Panc1 (cell line): ENCODE data around the gene SAMD11. TPM values are rescaled to one million over a fixed set of nuclear protein-coding genes. Genes with fewer than 3 reads are reported as not detected.
A peak's percentile ranks its signal among the peaks of the same experiment; 100 is the strongest.

Source experiments
- ATAC-seq: fragments of 200-7000 bp; cut with Tn5 transposase; 2 replicates; pipeline ENCODE4 v1.9.1; 2020; ENCODE audit warnings: mild to moderate bottlenecking, moderate library complexity
- BruUV-seq: library from RNA; stranded (reverse); fragments of 400-500 nt; replicated peaks from 2 replicates; lab custom pipeline; 2021; lab: Mats Ljungman, UMichigan
- CTCF ChIA-PET: fragments of 300-600 bp; sonication (Branson Sonifier 250); formaldehyde crosslinking; loops from one replicate; lab custom pipeline; 2022; ENCODE audit warnings: antibody characterized with exemption; lab: Charles Lee
- POLR2A ChIA-PET: fragments of 300-600 bp; sonication (Branson Sonifier 250); formaldehyde crosslinking; loops from one replicate; lab custom pipeline; 2022; ENCODE audit warnings: antibody characterized with exemption; lab: Charles Lee
- DNase-seq: peaks from one replicate; pipeline ENCODE4 v3.0.0-alpha.2; 2010; ENCODE audit warnings: low read depth, low spot score
- H3K27ac ChIP-seq: 2 replicates; pipeline ENCODE4 v1.5.1; 2011; ENCODE audit warnings: mild to moderate bottlenecking, low read length, inconsistent platforms
- H3K27me3 ChIP-seq: fragments of 200-500 bp; sonication (Bioruptor generic); 2 replicates; pipeline ENCODE4 v1.6.0; 2014; ENCODE audit warnings: low read length, inconsistent platforms; ENCODE audit not compliant: control insufficient read depth, insufficient read depth
- H3K36me3 ChIP-seq: fragments of 200-500 bp; sonication (Bioruptor generic); 2 replicates; pipeline ENCODE4 v1.5.1; 2014; ENCODE audit warnings: inconsistent platforms, mild to moderate bottlenecking, low read length, moderate library complexity; ENCODE audit not compliant: control insufficient read depth, insufficient read depth
- H3K4me1 ChIP-seq: 2 replicates; pipeline ENCODE4 v1.5.1; 2011; ENCODE audit warnings: inconsistent platforms, mild to moderate bottlenecking, low read length, moderate library complexity; ENCODE audit not compliant: control insufficient read depth, insufficient read depth
- H3K4me3 ChIP-seq, 2 experiments: 2 replicates each; pipeline ENCODE4 v1.5.1; 2011 to 2012; ENCODE audit warnings: low read depth in 2 of 2, low read length in 2 of 2, mild to moderate bottlenecking in 2 of 2, inconsistent platforms in 1 of 2, moderate library complexity in 1 of 2
- H3K9me3 ChIP-seq: fragments of 200-500 bp; sonication (Bioruptor generic); 2 replicates; pipeline ENCODE4 v1.5.1; 2014; ENCODE audit warnings: low read depth, mild to moderate bottlenecking, inconsistent platforms, low read length, moderate library complexity; ENCODE audit not compliant: control insufficient read depth, insufficient read depth
- CTCF ChIP-seq: fragments of 450-650 bp; IDR thresholded peaks from 2 replicates; pipeline ENCODE4 v1.5.1; 2017; ENCODE audit warnings: mild to moderate bottlenecking
- POLR2AphosphoS5 ChIP-seq: IDR thresholded peaks from 2 replicates; pipeline ENCODE4 v1.6.1; 2012; ENCODE audit warnings: mild to moderate bottlenecking, low read depth, low read length, moderate library complexity
- REST ChIP-seq, 2 experiments: IDR thresholded peaks; 2 replicates each; pipeline ENCODE4 v1.6.1; 2011 to 2012; ENCODE audit warnings: low read depth in 2 of 2, control low read depth in 1 of 2, low read length in 1 of 2, mild to moderate bottlenecking in 1 of 2, moderate library complexity in 1 of 2; ENCODE audit not compliant: insufficient read depth in 1 of 2
- SIN3A ChIP-seq: IDR thresholded peaks from 2 replicates; pipeline ENCODE4 v1.6.1; 2012; ENCODE audit warnings: low read depth, mild to moderate bottlenecking, low read length, moderate library complexity, borderline replicate concordance; ENCODE audit not compliant: insufficient read depth
- TCF7L2 ChIP-seq: IDR thresholded peaks from 2 replicates; pipeline ENCODE4 v1.6.1; 2011; ENCODE audit warnings: mild to moderate bottlenecking, low read depth, low read length, inconsistent platforms
- in situ Hi-C: cut with HindIII; loops from 2 replicates; pipeline ENCODE4 v1.10.0; 2016; ENCODE audit warnings: low sequenced_read_pairs, low pct_unique_long_range_greater_than_20kb
- intact Hi-C: fragments of 100-400 bp; cut with micrococcal nuclease; formaldehyde crosslinking; loops from one replicate; pipeline ENCODE4 v1.10.0; 2022; ENCODE audit not compliant: unreplicated experiment
- total RNA-seq: library from RNA; stranded (reverse); gene quantifications from one replicate; pipeline ENCODE4 v1.2.1, GENCODE V29; 2021; ENCODE audit not compliant: unreplicated experiment

SAMD11 gene
- total RNA-seq, 1 experiment from 2014 or later = 51.8 TPM

- ATAC-seq (peak; percentile 68), DNase-seq (no peak)
- TSS peak; percentile 54 for BruUV-seq
- no peaks in the 10 kb centered on the region for H3K27me3 ChIP-seq
- no peaks in the 10 kb centered on the region for H3K9me3 ChIP-seq
- no peak overlapping the region for H3K4me3 ChIP-seq
- CTCF ChIA-PET = interaction anchor here (1.0 kb wide), 1 partner anchor 31 kb away, joined by 6 read pairs; no protein-coding TSS in a partner anchor
- peak overlapping the region; percentile 69 for H3K27ac ChIP-seq
- in situ Hi-C loops (no loop called here), intact Hi-C loops (loop anchor here (5.0 kb wide), 1 partner anchor 35 kb away; no protein-coding TSS in a partner anchor)
- POLR2A ChIA-PET = interaction anchor here (0.5 kb wide), 1 partner anchor 37 kb away, joined by 3 read pairs; no protein-coding TSS in a partner anchor
- peaks cover 54% of the 10 kb centered on the region for H3K4me1 ChIP-seq
- H3K36me3 ChIP-seq = no peaks in the 10 kb centered on the region
- TF ChIP-seq SIN3A (no peak), TCF7L2 (no peak), CTCF (no peak), REST (IDR thresholded peaks at IDR 0.05; ENCODE audit: insufficient read depth in 1 of 2, low read depth in 2 of 2, low read length in 1 of 2) (no peak), POLR2AphosphoS5 (no peak)
Observed at GRCh38 chr1:906600-907420, 16.9 kb upstream of the SAMD11 start.

GRCh38 chr1:907611-908451 lies 15.9 kb upstream of the SAMD11 start:
- Histone ChIP-seq H3K36me3 (no peaks in the 10 kb centered on the region), H3K9me3 (no peaks in the 10 kb centered on the region), H3K27me3 (no peaks in the 10 kb centered on the region), H3K4me1 (peaks cover 64% of the 10 kb centered on the region), H3K4me3 (no peak overlapping the region), H3K27ac (peak overlapping the region; percentile 29; the same call in 1 of the 2 replicates)
- no TSS peak for BruUV-seq
- TF ChIP-seq TCF7L2 (no peak), CTCF (no peak), REST (IDR thresholded peaks at IDR 0.05; ENCODE audit: insufficient read depth in 1 of 2, low read depth in 2 of 2, low read length in 1 of 2) (no peak), POLR2AphosphoS5 (no peak), SIN3A (no peak)
- ATAC-seq (no peak), DNase-seq (no peak)
- ChIA-PET CTCF (no interaction called here), POLR2A (no interaction called here)
- intact Hi-C loops = loop anchor here (5.0 kb wide), 1 partner anchor 34 kb away; no protein-coding TSS in a partner anchor
- in situ Hi-C loops = no loop called here
